Left colon (tissue), 2 donors: ENCODE measurements around the gene NOXO1. TPM values are rescaled to one million over a fixed set of nuclear protein-coding genes. Genes with fewer than 3 reads are reported as not detected.

Experiments
- ATAC-seq: fragments of 200-7000 bp; cut with Tn5 transposase; one replicate; pipeline ENCODE4 v1.9.1; 2020; ENCODE audit warnings: mild to moderate bottlenecking, moderate library complexity
- DNase-seq, 2 donors: peaks; one replicate each; pipeline ENCODE4 v3.0.0-alpha.2; 2020
- intact Hi-C, 2 donors: fragments of 100-400 bp; cut with DNase I in 1 of 2; cut with micrococcal nuclease in 1 of 2; formaldehyde crosslinking; loops; one replicate each; pipeline versions ENCODE4 v1.11.2 to v1.14.0; 2022; cut with DNase I, micrococcal nuclease
- total RNA-seq, 2 donors: library from RNA; stranded (reverse); fragmentation: NEBNext Ultra II Directional; extraction: Animal tissue kit (Norgen Biotek cat#: 25700); gene quantifications; one replicate each; pipeline ENCODE4 v1.2.1, GENCODE V29; 2021
- donor health status: DM: no; HTN: no; CAD: no.
- donor health status: DM: yes; HTN: yes; CAD: no.

The NOXO1 gene
- total RNA-seq, 2 donors from 2014 or later = 34.6 to 49.0 TPM

- peak; percentile 38 for ATAC-seq
- intact Hi-C loops = no loop called here
- DNase-seq = peak; percentile 73 to 82
Observed at GRCh38 chr16:1985466-1986150, 4.3 kb upstream of the NOXO1 start.

DNA sequence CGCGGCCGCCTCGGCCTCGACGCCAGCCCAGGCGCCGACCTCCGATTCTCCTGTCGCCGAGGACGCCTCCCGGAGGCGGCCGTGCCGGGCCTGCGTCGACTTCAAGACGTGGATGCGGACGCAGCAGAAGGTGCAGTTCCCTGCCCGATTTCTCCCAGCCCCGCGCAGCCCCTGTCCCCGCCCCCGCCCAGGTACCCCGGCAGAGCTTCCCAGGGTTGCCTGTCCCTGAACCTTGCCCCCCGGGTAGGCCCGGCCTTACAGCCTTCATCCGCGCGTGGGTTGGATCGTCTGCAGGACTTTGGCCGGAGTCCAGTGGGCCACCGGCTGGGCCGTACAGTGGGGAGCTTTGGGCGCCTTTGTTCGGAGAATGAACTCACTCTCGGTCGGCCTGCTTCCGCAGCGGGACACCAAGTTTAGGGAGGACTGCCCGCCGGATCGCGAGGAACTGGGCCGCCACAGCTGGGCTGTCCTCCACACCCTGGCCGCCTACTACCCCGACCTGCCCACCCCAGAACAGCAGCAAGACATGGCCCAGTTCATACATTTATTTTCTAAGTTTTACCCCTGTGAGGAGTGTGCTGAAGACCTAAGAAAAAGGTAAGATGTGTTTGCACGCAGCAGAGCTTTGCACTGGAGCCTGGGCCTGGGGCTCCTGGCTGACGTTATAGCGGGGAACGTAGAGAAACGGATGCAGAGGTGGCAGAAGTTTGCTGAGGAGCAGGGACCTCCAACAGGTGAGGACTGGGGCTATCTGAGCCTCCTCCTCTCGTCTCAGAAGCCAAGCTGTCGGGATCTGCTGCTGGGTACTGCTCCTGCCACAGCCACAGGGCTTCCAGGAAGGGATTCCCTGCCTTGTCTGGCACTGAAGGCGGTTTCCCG is 3.3 kb upstream of the NOXO1 start:
- intact Hi-C loops = no loop called here
- peak in 1 of 2 donors; percentile 69 for DNase-seq
- ATAC-seq = peak; percentile 8

- DNase-seq (peak; percentile 90 to 92), ATAC-seq (peak; percentile 51)
- intact Hi-C loops = no loop called here
Observed at GRCh38 chr16:1983544-1984346, 2.5 kb upstream of the NOXO1 start, which contains the start of gene GFER. Gene GFER, plus strand, starts transcription at chr16:1984193. Its CDS starts 26 bp downstream, at chr16:1984219.

- intact Hi-C loops = no loop called here
- no peak for ATAC-seq
- no peak for DNase-seq
Observed at GRCh38 chr16:1982991-1983543, 1.8 kb upstream of the NOXO1 start.

GRCh38 chr16:1982013-1982433 is 754 bp upstream of the NOXO1 start:
- DNase-seq = peak; percentile 72 to 82
- intact Hi-C loops = no loop called here

DNA sequence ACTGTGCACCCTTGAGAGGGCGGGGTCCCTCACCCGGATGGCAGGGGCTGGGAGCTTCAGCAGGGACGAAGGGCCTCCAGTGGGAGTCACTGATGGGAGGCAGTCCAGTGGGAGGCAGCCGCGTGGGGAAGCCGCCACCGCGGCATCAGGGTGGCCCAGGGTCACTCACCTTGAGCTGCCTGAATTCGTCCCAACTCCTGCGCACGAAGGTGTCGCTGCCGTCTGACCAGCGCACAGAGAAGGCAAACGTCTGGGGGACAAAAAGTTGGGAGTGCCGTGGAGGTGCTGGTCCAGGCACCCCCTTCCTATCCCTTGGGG is 540 bp downstream of the NOXO1 start:
- ATAC-seq (no peak), DNase-seq (no peak)
- intact Hi-C loops = no loop called here

More at GRCh38 chr16:1982013-1982433, 754 bp upstream of the NOXO1 start:
- peak; percentile 34 for ATAC-seq

GRCh38 chr16:1980030-1980769 is 1.1 kb downstream of the NOXO1 start:
- ATAC-seq (peak; percentile 6), DNase-seq (peak in 1 of 2 donors; percentile 60)
- intact Hi-C loops = no loop called here

- intact Hi-C loops = no loop called here
- peak; percentile 57 for ATAC-seq
- peak; percentile 90 to 92 for DNase-seq
Observed at GRCh38 chr16:1979271-1980029, 1.8 kb downstream of the NOXO1 start.

DNA sequence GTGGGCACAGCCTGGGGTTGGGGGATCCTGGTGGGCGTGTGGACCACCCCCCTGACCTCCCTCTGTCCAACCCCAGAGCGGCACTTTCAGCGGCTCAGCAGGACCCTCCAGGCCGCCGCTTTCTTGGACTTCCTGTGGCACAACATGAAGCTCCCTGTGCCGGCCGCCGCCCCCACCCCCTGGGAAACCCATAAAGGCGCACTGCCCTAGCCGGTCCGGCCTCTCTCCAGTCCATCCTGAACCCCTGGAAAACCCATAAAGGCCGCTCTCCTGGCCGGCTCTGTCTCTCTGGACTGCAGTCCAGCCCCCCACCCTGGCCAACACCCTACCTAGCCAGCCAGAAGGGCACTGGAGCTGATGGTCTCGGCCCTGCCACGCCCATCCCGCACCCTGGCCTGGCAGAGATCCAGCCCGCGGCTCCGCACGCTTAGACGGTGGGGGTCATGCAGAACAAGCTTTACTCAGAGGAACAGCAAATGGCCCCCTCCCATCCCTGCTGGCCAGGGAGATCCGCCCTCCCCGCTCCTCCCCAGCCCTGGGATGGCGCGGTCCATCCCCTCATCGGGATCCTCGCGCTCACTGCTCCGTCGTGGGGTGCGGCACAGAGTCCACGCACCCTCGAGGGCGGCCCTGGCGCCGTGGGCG is 2.7 kb downstream of the NOXO1 start:
- ATAC-seq = peak; percentile 0
- intact Hi-C loops = no loop called here
- DNase-seq = peak in 1 of 2 donors; percentile 32

- ATAC-seq (no peak), DNase-seq (no peak)
- intact Hi-C loops = no loop called here
Observed at GRCh38 chr16:1977875-1978268, 3.4 kb downstream of the NOXO1 start.

DNA sequence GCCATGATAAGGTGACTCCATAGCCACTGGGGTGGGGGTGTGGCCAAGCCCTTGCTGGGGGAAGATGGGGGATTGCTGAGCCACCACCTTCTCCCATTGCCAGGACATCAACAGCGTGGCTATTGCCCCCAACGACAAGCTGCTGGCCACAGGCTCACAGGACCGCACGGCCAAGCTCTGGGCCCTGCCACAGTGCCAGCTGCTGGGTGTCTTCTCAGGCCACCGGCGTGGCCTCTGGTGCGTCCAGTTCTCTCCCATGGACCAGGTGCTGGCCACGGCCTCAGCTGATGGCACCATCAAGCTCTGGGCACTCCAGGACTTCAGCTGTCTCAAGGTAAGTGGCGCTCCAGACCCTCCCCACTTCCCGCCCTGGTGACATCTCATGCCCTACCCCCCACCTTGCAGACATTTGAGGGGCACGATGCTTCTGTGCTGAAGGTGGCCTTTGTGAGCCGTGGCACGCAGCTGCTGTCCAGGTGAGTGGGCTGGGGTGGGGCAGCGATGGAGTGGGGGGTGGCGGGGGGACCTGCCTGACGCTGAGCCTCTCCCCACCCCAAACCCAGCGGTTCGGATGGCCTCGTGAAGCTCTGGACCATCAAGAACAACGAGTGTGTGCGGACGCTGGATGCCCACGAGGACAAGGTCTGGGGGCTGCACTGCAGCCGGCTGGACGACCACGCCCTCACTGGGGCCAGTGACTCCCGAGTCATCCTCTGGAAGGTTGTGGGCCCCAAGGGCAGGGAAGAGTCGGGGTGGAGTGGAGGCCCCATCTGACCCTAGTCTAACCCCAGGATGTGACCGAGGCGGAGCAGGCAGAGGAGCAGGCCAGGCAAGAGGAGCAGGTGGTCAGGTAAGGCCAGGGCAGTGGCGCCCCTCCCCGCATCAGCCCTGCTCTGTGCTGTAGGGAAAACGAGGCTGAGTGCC is 4.1 kb downstream of the NOXO1 start:
- intact Hi-C loops = no loop called here
- DNase-seq (peak in 1 of 2 donors; percentile 9), ATAC-seq (no peak)

- DNase-seq = no peak
- no peak for ATAC-seq
- intact Hi-C loops = no loop called here
Observed at GRCh38 chr16:1976216-1976520, 5.1 kb downstream of the NOXO1 start.

DNA sequence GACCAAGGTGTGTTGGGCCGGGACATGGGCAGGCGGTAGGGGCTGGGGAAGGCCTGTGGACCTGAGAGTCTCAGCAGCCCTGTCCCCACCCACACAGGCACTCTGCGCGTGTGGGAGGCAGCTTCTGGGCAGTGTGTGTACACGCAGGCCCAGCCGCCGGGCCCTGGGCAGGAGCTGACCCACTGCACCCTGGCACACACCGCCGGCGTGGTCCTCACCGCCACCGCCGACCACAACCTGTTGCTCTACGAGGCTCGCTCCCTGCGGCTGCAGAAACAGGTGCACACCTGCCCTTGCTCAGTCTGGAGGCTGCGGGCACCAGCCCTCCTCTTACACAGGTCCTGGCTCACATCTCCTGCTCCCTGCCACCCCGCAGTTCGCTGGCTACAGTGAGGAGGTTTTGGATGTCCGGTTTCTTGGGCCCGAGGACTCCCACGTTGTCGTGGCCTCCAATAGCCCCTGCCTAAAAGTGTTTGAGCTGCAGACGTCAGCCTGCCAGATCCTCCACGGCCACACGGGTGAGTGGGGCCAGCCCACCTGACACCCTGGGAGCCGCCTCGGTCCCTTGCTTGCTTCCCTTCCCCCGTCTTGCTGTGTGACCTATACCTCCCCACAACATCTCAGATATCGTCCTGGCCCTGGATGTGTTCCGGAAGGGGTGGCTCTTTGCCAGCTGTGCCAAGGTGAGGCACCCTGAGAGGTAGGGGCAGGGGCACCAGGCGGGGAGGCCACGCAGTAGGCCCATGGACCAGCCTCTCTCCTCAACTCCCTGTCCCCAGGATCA is 5.6 kb downstream of the NOXO1 start:
- no peak for ATAC-seq
- peak in 1 of 2 donors; percentile 5 for DNase-seq
- intact Hi-C loops = no loop called here

DNA sequence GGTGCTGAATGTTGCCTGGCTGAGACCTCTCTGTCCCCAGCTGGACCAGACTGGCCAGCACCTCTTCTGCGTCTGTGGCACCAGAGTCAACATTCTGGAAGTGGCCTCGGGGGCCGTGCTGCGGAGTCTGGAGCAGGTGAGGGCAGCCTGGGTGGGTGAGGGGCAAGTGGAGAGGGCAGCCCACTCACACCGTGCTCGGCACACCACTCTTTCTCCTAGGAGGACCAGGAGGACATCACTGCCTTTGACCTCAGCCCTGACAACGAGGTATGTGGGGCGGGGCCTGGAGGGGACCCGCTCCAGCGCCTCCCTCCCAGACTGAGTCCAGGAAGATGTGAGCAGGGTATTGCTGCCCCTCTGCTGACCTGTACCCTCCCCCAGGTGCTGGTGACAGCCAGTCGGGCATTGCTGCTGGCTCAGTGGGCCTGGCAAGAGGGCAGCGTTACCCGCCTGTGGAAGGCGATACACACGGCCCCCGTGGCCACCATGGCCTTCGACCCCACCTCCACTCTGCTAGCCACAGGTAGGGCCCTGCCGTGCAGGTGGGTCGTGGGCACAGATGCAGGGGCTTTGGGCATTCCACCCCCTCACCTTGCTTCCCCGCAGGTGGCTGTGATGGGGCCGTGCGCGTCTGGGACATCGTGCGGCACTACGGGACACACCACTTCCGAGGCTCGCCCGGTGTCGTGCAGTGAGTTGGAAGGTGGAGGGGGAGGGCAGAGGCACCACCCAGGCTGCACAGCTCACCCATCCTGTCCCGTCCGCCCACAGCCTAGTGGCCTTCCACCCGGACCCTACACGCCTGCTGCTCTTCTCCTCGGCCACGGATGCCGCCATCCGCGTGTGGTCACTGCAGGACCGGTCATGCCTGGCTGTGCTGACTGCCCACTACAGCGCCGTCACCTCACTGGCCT is 6.9 kb downstream of the NOXO1 start:
- no peak for ATAC-seq
- intact Hi-C loops = no loop called here
- DNase-seq = no peak
